Activated T-cell treated with anti-CD3 and anti-CD28 coated beads, Interleukin-2, amount 50 U/mL, for 48 hours (primary cell): ENCODE data around the gene FRMD7.

Experiments
- DNase-seq, 2 experiments: peaks; one replicate each; pipeline ENCODE4 v3.0.0-alpha.2; 2020

Gene FRMD7

DNA sequence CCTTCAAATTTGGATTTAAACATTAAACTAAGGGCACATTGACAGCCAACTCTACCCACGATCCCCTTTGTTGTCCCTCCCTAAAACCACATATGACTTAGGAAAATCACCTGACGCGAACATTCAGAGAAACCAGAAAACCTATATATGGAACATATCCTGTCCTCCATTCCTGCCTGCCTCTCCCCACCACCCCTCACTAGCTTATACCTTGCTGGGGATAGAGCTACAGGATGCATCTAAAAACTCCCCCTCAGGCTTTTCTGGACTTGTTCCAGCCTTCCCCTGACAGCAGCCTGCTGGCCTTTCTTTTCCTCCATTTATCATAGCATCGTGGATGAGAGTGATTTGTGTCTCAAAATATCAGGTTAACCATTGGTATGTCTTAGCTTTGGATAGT lies 96.0 kb downstream of the FRMD7 start:
- DNase-seq, result no peak

DNA sequence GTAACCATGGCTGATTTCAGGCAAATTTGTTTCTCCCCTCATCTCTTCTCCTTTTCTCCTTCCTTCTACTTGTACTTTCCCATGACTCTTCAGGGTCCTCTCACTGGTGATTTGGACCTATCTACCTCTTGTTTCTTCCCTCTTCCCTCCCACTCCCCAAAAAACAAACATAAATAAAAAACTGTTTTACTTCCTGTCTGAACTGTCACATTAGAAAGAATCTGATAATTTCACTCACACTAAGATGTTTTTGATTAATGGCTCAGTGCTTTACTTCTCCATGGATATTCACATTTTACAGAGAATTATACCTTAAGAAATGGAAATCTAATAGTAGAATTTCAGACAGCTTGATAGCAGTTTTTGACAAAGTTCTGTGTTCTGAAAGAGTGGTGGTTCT lies 97.6 kb downstream of the FRMD7 start:
- no peak for DNase-seq
